Amniotic stem cell (primary cell): Measurements from ENCODE around the gene VSIR.

ENCODE experiments used
- DNase-seq: peaks from one replicate; lab custom pipeline; 2025; lab: John Stamatoyannopoulos, UW

Gene VSIR

GRCh38 chr10:71782221-71782916 is 9.0 kb upstream of the VSIR start:
- no peak for DNase-seq

DNA sequence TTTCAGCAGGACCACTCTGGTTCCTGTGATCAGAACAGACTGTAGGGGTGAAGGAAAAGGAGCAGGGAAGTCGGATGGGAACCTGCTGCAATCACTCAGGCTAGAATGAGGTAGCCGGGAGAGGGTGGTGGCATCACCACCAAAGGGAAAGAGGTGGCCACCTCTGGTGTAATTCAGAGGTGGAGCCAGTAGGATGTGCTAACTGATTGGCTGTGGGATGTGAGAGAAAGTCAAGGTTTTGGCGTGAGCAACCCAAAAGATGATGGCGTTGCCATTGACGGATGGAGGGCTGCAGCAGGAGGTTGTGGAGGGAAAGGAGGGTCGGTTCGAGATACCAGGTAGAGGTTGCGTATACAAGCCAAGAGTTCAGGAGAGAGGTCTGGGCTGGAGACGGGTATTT is 7.4 kb upstream of the VSIR start:
- no peak for DNase-seq

- DNase-seq, result no peak
Measured at GRCh38 chr10:71780156-71780555, 6.8 kb upstream of the VSIR start.

DNA sequence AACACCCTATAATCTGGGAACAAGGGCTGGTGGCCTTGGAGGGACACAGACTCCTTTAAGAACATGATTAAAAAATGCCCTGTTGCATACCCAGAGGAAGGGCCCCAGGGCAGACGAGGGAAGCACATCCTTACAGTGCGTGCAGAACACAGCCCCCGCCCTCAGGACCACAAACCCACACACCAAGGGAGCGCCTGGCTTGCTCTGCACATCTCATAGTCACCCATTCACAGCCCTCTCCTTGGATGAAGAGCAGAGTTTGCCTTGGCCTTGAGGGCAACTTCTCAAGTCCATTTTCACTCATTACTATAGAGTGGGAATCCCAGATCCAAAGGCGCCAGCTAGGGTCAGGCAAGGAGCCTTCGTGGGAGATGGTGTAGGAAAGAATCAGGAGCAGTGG is 6.3 kb upstream of the VSIR start:
- DNase-seq, result no peak

- no peak for DNase-seq
Measured at GRCh38 chr10:71778071-71778825, 4.9 kb upstream of the VSIR start.

DNA sequence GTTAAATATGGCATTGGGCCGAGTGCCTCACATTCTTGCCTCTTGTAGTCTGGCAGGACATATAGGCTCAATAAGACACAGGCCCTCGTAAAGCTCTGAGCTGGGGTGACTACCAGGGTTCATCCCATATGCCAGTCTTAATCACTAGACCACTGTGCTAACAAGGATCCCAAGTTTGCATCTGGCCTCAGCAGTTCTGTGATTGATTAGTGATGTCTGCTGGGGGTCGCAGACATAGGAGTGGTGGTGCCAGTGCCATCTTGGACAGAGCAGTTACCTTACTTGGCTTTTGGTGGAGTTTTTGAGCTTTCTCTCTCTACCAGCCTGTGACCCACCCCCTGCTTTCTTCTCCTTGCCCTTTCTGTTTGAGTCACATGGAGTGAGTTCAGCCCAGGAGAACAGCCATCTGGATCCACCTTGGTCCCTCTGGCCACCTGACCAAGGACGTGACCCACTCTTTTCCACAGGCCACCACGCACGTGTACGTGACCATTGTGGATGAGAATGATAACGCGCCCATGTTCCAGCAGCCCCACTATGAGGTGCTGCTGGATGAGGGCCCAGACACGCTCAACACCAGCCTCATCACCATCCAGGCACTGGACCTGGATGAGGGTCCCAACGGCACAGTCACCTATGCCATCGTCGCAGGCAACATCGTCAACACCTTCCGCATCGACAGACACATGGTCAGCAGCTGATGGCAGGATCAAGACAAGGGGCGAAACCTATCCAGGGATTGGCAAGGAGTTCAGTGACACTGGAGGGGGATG is 4.1 kb upstream of the VSIR start:
- no peak for DNase-seq

DNA sequence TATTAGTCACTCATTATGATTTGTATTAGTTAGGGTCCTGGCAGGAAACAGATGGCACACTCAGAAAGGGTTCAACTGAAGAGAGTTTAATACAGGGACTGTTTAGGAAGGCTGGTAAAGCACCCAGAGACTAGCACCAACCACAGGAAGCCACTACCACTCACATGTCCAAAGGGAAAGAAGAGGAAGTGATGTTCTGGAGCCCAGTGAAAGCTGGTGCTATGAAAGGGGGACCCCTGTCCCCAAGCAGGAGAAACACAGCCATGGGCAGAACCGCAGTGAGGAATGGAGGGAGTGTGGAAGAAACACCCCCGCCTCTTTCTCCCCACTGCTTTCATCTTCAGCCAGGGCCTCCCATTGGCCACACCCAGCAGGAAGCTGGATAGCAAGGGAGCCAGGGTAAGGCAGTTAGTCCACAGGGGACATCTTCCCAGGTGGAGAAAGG is 3.2 kb upstream of the VSIR start:
- DNase-seq, result no peak

DNA sequence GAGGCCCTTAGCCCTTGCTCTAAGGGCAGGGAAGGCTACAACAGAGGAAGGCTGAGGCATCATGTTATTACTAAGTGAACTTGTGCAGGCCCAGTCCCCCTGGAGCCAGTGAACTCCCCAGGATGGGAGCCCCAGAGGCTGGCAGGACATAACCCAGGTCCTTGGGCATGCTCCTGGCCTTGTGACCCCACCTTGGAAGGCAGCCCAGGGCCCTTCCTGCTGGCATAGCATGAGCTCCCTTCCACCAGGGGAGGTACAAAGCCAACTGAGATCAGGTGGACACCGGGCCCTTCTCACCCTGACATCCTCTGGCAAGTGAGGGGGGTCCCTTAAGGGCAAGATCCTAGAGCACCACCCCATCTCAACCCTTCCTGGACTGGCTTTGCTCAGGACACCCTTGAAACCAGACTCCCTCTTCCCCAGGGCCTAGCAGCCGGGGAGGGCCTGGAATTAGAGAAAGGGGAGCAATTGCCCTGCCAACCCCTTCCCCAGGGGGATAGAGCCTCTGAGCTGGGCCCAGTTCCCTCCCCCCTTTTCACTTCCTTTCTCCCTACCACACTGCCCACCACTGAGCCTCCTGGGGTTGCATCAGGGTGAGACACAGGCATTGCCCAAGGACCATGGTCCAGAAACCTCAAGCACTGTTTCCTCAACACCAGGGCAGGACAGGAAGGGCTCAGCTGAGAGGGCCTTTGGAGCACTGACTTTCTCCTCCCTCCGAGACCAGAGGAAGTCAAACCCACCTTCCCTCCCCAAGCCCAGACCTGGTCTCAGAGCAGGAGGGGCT is 1.8 kb upstream of the VSIR start:
- no peak for DNase-seq

- no peak for DNase-seq
Measured at GRCh38 chr10:71772832-71773220, 494 bp downstream of the VSIR start.

DNA sequence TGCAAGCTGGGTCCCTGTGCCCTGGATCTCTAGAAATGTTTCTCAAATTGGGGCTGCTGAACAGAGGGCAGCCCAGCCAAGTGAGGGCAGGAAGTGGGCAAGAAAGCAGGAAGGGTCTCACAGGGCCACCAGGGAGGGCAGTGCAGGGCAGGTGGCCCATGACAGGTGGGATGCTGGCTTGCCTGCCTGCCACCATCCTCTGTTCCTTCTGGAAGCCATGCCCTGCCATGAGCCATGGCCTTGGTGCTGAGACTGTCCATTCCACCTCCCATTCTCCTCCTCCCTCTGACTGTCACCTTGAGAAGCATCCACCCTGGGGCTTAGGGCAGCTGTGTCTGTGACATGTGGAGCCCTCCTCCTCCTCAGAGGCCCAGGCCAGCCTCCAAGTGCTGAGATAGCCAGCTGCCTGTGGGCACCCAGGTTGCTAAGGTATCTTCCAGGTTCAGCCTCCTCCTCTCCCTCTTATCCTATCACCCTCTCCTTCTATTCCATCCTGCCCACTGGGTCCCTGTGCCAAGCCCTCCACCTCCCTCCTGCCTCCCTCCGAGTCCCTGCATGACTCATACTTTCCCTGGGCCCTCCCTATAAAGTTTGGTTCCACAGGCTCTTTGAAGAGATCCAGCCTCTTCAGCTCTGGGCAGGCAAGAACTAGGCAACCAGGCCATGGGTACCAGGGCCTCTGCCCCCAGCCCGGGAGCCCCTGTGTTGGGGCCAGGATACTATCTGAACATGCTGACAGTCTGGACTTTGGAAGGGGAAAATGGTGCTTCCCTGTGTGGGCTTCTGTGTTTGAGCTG is 1.3 kb downstream of the VSIR start:
- peak; percentile 45 for DNase-seq

DNA sequence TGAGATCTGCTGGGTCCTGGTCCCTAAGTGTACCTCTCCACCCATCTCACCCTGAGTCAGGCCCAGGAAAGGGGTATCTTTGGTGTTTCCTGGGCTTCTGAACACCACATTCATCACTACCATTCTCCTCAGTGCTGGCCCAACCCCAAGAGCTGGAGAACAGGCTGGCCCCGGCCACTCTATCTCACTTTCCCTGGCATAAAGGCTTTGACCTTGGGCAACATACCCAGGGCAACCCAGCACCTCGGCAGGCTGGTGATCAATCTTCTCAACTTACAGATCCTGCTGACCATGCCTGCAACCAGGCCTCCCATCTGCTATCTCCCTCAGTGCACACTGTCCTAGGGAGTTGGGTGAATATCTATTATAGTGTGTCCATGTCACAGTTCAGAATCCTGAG is 2.1 kb downstream of the VSIR start:
- DNase-seq, result no peak

DNA sequence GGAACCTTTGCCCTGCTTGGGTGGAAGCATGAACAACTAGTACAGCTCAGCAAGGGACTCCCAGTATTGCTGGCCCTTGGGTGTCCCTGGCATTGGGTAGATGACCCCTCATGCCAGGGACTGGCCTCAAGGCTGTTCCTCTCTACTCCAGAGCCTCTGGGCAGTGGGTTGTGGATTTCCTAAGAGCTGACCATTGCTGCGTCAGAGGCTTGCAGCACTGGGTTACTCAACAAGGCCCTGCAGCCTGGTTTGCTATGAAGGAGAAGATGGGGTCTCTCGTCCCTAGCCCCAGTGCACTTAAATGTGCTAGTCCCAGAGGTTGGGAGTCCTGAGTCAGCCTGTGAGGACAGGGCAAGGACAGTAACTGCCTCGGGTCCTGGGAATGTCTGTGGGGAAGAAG is 2.5 kb downstream of the VSIR start:
- DNase-seq, result no peak

DNA sequence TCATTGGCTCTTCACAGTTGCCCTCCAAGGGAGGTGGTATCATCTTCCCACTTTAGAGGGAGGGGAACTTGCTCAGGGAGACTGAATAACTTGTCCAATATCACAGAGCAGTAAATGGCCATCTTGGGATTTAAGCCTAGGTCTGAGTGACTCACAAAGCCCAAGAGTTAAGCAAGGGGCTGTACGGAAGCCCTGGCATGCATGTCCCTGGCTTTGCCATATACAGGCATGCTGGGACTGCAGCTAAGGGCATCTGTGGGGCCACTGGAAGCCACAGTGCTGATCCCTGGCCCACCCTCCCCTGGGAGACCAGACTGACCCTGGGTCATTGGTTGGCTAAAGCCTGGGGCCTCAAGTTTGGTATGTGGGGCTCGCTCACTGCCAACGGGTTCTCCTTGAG is 3.1 kb downstream of the VSIR start:
- no peak for DNase-seq

DNA sequence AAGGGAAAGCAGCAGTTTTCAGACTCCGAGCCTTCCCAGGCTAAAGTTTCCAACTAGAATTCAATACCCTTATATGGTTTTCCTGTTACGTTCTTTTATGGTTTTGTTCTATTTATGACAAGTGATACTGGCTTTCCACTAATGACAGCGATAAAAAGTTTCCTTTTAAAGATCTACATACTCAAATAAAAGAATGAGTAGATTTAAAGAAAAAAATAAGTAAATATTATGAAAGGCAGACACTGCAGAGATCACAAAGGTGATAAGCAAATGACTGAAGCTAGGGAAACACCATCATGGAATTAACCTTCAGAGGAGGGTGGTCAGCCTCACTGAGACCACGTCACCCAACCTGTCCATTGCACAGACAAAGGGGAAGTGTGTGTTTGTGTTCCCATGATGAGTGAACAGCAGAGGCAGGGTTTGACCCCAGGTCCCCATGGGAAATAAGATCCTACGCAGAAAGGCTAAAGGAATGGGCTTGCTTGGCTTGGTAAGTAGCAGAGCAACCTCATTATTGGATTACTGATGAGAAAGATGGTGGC is 4.0 kb downstream of the VSIR start:
- no peak for DNase-seq

DNA sequence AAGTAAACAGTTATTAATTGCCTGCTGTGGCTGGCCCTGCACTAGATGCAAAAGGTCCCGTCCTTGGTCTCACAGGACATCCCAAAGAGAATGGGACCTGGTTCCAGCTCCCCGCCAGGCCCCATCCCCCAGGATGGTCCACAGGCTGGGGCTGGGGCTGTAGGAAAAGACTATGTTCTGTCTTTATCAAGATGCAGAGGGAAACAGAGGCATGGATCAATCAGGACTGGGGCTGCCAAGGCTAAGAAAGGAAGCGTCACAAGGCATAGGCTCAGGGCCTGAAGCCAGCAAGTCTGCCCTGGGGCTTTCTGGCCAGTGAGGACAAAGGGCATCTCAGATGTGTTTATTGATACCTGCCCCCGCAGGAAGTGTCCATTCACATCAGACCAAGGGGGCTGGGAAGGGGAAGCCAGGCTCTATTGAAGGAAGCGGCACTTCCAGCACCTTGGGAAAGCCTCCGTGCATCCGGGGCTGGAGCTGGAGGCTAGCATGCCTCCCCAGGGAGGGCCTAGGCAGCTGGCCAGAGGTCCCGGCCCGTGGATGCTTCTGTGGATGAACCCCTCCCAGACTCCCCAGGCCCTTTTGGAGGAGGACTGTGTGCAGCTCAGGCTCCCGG is 5.8 kb downstream of the VSIR start:
- no peak for DNase-seq

DNA sequence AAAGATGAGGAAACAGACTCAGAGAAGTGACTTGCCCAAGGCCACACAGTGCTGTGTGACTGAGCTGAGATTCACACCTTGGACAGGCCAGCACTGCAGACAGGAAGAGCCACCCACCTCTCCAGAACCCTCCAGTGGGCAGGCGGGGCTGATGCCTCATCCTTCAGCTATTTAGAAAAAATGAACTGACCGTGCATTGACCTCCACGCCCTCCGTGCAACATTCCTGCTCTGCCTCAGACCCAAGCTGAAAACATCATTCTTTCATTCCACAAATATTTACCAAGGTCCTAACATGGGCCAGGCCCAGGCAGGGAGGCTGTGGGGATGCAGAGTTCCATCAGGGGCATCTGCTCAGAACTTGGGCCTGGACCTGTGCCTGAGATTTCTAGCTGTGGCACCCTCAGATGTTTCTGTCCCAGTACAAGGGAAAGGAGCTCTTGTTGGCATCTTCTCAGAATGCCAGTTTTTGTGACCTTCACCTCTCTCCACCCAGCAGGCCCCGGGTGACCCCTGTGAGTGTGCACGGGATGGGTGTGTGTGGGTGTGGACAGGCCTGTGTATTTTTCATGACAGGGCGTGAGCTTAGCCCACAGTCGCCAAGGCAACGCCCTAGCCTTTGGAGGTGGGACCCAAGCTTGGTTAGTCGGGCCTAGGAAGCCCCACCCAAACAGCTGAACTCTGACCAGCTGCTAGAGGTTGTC is 6.5 kb downstream of the VSIR start:
- peak; percentile 74 for DNase-seq

GRCh38 chr10:71765906-71766716 is 7.2 kb downstream of the VSIR start:
- no peak for DNase-seq

DNA sequence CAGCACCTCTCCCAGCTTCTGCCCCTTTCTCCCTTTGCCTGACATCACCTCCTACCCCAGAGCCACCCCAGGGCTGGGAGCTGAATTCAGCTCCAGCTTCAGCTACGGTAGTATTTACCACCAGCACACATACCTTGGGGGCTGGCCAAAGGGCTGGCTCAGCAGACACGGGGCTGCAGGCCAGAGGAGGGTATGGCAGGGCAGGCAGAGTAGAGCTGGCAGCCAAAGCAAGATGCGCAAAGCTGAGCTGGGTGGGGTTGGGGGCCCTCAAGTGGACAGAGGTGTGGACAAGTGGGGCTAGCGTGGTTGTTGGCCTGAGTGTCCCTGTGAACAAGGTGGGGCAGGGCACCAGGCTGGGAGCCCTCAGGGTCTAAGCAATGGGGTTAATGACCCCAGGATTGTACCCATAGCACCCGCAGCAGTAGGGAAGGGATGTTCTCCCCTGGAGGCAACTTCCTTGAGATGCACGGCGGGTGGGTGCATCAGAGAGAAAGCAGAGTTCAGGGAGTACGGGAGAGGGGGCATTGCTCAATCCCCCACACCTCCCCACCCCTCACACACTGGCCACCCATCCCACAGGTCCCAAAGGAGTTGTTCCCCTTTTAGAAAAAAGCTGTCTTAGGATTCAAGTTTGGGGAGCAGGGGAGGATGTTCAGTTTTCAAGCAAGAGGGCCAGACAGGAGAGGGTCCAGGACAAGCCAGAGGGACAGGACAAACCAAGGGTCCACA is 8.0 kb downstream of the VSIR start:
- no peak for DNase-seq
